Sigmoid colon (tissue), 4 donors: ENCODE measurements around the gene MOB3B.
A peak's percentile ranks its signal among the peaks of the same experiment; 100 is the strongest.

Source experiments
- CTCF ChIP-seq, 4 experiments: fragments of 450-650 bp in 3 of 4; fragments of 200-600 bp in 1 of 4; IDR thresholded peaks; one replicate each; pipeline ENCODE4 v1.5.1; 2016 to 2019; ENCODE audit warnings: antibody characterized with exemption in 4 of 4, mild to moderate bottlenecking in 3 of 4, moderate library complexity in 2 of 4
- EP300 ChIP-seq, 4 donors: sonication (generic); formaldehyde crosslinking; IDR thresholded peaks; one replicate each; pipeline ENCODE4 v1.6.1; 2017; ENCODE audit warnings: antibody characterized with exemption in 4 of 4
- POLR2A ChIP-seq, 2 donors: fragments of 450-650 bp; IDR thresholded peaks; one replicate each; pipeline ENCODE4 v1.6.1; 2016; ENCODE audit warnings: antibody characterized with exemption in 2 of 2, mild to moderate bottlenecking in 2 of 2, moderate library complexity in 2 of 2
- POLR2AphosphoS5 ChIP-seq, 4 donors: sonication (generic); formaldehyde crosslinking; IDR thresholded peaks; one replicate each; pipeline ENCODE4 v1.6.1; 2017; ENCODE audit warnings: antibody characterized with exemption in 4 of 4

GRCh38 chr9:27548055-27548741 is 18.6 kb upstream of the MOB3B start:
- TF ChIP-seq CTCF (IDR thresholded peaks at IDR 0.05) (peak; percentile 23 to 50 (median 46)), POLR2A (IDR thresholded peaks at IDR 0.05) (no peak), POLR2AphosphoS5 (IDR thresholded peaks at IDR 0.05) (no peak), EP300 (IDR thresholded peaks at IDR 0.05) (no peak)
